Cardiac muscle cell (in vitro differentiated cells and primary cell): Measurements from ENCODE around the gene POFUT1. TPM values are rescaled to one million over a fixed set of nuclear protein-coding genes. Genes with fewer than 3 reads are reported as not detected.

Source experiments
- DNase-seq, 2 donors: peaks; one replicate each; pipeline versions ENCODE4 v3.0.0 to v3.0.0-alpha.2; 2010 to 2017; ENCODE audit warnings: low read depth in 1 of 2, low spot score in 1 of 2
- H3K27ac ChIP-seq: fragments of 200-600 bp; sonication (generic); 2 replicates; pipeline ENCODE4 v1.5.1; 2016
- H3K27me3 ChIP-seq: fragments of 200-600 bp; sonication (generic); 2 replicates; pipeline ENCODE4 v1.6.0; 2016; ENCODE audit warnings: control low read depth
- H3K36me3 ChIP-seq: fragments of 200-600 bp; sonication (generic); 2 replicates; pipeline ENCODE4 v1.5.1; 2016; ENCODE audit warnings: control low read depth
- H3K4me1 ChIP-seq: fragments of 200-600 bp; sonication (generic); 2 replicates; pipeline ENCODE4 v1.8.1; 2017; ENCODE audit warnings: low read depth, mild to moderate bottlenecking, mixed run types
- H3K4me3 ChIP-seq: fragments of 200-600 bp; sonication (generic); 2 replicates; pipeline ENCODE4 v1.5.1; 2016; ENCODE audit warnings: mild to moderate bottlenecking
- H3K9me3 ChIP-seq: fragments of 200-600 bp; sonication (generic); 2 replicates; pipeline ENCODE4 v1.5.1; 2017; ENCODE audit warnings: low read depth, mild to moderate bottlenecking, control low read depth
- polyA plus RNA-seq: library from polyadenylated mRNA; unstranded; fragments of >200 nt; fragmentation: Nextera tagmentation; extraction: Ambion mirVana; gene quantifications from 2 replicates; pipeline ENCODE4 v1.2.1, GENCODE V29; 2016
- total RNA-seq: library from RNA; depleted of rRNA; stranded (reverse); fragments of >200 nt; gene quantifications from 2 replicates; pipeline ENCODE4 v1.2.3, GENCODE V29; 2016
- TF ChIP-seq, protein P1 (sequence below): IDR thresholded peaks from 2 replicates; pipeline ENCODE4 v1.5.1; 2012; ENCODE audit warnings: low read depth, mild to moderate bottlenecking, low read length

Gene POFUT1
- total and polyA plus RNA-seq, 2 experiments from 2014 or later = 25.1 to 31.4 TPM

DNA sequence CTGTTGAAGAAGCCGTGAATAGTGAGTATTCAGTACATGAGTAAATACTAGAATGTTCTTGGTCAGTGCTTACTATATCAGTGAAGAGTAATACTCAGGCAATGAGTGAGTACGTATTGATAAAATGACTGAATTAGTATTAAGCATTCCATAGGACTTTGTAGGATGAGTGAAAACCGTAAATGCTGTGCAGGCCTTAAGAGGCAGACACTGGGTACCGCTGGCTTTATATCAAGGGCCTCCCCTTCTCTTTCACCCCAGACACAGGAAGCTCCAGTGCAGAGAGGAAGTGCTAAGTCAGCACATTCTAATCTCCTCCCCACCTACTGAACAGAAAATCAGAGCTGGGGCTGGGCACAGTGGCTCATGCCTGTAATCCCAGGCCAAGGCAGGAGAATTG lies 24.2 kb downstream of the POFUT1 start:
- Histone ChIP-seq H3K27ac (no peak overlapping the region), H3K36me3 (peaks cover 27% of the 10 kb centered on the region), H3K9me3 (no peaks in the 10 kb centered on the region), H3K4me3 (no peak overlapping the region), H3K4me1 (no peaks in the 10 kb centered on the region), H3K27me3 (no peaks in the 10 kb centered on the region)
- peak in 1 of 2 donors; percentile 58 for DNase-seq
- TF ChIP-seq, protein P1, sequence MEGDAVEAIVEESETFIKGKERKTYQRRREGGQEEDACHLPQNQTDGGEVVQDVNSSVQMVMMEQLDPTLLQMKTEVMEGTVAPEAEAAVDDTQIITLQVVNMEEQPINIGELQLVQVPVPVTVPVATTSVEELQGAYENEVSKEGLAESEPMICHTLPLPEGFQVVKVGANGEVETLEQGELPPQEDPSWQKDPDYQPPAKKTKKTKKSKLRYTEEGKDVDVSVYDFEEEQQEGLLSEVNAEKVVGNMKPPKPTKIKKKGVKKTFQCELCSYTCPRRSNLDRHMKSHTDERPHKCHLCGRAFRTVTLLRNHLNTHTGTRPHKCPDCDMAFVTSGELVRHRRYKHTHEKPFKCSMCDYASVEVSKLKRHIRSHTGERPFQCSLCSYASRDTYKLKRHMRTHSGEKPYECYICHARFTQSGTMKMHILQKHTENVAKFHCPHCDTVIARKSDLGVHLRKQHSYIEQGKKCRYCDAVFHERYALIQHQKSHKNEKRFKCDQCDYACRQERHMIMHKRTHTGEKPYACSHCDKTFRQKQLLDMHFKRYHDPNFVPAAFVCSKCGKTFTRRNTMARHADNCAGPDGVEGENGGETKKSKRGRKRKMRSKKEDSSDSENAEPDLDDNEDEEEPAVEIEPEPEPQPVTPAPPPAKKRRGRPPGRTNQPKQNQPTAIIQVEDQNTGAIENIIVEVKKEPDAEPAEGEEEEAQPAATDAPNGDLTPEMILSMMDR = no peak

DNA sequence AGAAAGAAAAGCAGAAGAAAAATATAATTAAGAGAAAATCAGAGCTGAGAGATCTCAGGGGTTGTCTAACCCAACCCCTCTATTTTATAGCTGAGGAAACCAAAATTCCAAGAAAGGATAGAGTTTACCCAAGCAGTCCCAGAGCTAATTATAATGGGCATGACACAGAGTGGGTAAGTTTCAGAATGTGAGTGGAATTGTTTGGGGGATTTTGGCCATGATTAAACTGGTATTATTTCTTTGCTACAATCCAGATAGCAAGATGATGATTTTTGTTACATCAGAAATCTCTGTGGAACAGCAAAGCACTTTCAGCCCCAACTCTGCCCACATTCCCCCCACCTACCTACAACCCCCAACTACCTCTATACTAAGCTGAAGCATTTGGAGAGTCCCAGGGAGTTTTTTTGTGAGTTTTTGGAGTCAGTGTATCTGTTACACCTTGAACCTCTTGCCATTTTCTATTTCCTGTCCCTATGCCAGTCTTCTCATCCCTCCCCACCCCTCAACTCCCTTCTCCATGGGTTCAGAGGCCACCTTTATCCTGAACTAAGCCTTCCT lies 24.7 kb downstream of the POFUT1 start:
- Histone ChIP-seq H3K4me1 (no peaks in the 10 kb centered on the region), H3K27me3 (no peaks in the 10 kb centered on the region), H3K4me3 (no peak overlapping the region), H3K9me3 (no peaks in the 10 kb centered on the region), H3K27ac (no peak overlapping the region), H3K36me3 (peaks cover 27% of the 10 kb centered on the region)
- no peak for DNase-seq
- TF ChIP-seq, protein P1 = no peak

- H3K27me3 ChIP-seq = no peaks in the 10 kb centered on the region
- no peaks in the 10 kb centered on the region for H3K9me3 ChIP-seq
- H3K4me1 ChIP-seq = no peaks in the 10 kb centered on the region
- no peak for DNase-seq
- TF ChIP-seq, protein P1 = no peak
- no peak overlapping the region for H3K4me3 ChIP-seq
- peaks cover 27% of the 10 kb centered on the region for H3K36me3 ChIP-seq
- H3K27ac ChIP-seq = no peak overlapping the region
These were observed 25.6 kb downstream of the POFUT1 start for GRCh38 chr20:32233286-32233685.

DNA sequence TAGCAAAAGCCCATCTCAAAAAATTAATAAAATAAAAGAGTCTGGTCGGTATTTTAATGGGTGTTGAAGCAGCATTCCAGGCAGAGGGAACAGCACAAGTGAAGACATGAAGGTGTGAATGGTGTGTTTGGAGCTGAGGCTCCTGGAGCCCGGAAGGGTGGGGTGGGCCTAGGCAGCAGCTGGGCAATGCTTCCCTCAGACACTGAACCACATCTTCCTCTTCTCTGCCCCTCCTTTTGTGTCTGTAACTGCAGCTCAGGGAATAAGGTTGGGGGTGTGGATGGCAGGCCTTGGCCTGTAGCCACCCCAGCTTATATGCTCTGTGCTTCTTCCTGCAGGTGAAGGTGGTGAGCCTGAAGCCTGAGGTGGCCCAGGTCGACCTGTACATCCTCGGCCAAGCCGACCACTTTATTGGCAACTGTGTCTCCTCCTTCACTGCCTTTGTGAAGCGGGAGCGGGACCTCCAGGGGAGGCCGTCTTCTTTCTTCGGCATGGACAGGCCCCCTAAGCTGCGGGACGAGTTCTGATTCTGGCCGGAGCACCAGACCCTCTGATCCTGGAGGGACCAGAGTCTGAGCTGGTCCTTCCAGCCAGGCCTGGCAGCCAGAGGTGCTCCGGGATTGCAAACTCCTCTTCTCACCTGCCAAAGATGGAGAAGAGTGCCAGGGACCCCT lies 26.6 kb downstream of the POFUT1 start:
- peaks cover 19% of the 10 kb centered on the region for H3K36me3 ChIP-seq
- H3K27ac ChIP-seq = no peak overlapping the region
- DNase-seq = no peak

GRCh38 chr20:32235331-32236047 lies 27.8 kb downstream of the POFUT1 start:
- Histone ChIP-seq H3K4me3 (no peak overlapping the region), H3K27ac (no peak overlapping the region), H3K27me3 (no peaks in the 10 kb centered on the region), H3K36me3 (peaks cover 16% of the 10 kb centered on the region), H3K9me3 (no peaks in the 10 kb centered on the region), H3K4me1 (no peaks in the 10 kb centered on the region)
- DNase-seq = no peak
- TF ChIP-seq, protein P1 = no peak

More for the DNA sequence above, 26.6 kb downstream of the POFUT1 start:
- H3K9me3 ChIP-seq = no peaks in the 10 kb centered on the region
- H3K4me3 ChIP-seq = no peak overlapping the region
- no peaks in the 10 kb centered on the region for H3K4me1 ChIP-seq
- no peaks in the 10 kb centered on the region for H3K27me3 ChIP-seq
- TF ChIP-seq, protein P1 = no peak
